Stimulated activated CD4-positive, alpha-beta T cell treated with anti-CD3 and anti-CD28 coated beads, Interleukin-4, amount 100 ng/mL, for 1 hour (primary cell): Measurements from ENCODE around the gene TNFRSF1B.
A peak's percentile ranks its signal among the peaks of the same experiment; 100 is the strongest.

Experiments used
- DNase-seq: peaks from one replicate; pipeline ENCODE4 v3.0.0-alpha.2; 2020

Gene TNFRSF1B

GRCh38 chr1:12176298-12177118 is 9.7 kb downstream of the TNFRSF1B start:
- DNase-seq = no peak

- no peak for DNase-seq
Measured at GRCh38 chr1:12177156-12177998, 10.6 kb downstream of the TNFRSF1B start.

DNA sequence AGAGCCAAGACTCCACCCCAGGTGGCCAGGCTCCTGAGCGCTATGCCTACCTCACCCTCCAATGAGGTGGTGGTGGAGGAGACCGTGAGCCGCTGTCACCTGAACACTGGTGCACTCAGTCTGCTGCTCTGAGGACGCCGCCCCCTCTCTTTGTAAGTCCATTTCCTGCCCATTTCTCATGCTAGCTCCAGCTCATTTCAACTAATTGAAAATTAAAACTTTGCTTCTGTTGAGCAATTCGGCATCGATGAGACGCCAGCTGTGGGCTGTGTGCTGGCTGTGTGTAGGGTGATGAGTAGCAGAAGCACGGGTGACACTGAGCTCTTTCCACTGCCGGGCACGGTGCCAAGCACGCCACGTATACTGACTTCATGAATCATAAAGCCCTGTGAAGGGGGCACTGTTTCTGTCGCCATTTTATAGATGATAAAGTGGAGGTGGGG is 11.2 kb downstream of the TNFRSF1B start:
- DNase-seq = peak; percentile 97

DNA sequence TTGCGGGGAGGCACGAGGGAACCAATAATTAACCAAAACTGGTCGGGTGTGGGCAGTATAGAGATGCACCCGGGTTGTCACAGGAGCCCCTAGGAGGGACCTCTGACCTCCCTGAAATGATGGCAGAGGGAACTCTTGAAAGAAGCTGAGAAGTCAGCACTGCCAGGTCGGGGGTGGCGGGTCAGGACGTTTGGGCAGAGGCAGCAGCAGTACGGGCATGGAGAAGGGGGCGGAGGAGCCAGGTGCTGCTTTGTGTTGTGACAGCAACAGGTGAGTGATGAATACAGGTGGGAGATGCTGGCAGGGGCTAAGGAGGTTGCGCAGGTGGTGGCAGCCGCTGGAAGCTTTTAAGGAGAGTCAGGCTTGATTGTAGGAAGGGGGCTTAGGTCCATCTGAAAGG is 11.7 kb downstream of the TNFRSF1B start:
- DNase-seq = no peak

- peak; percentile 73 for DNase-seq
Measured at GRCh38 chr1:12179111-12179519, 12.3 kb downstream of the TNFRSF1B start.

DNA sequence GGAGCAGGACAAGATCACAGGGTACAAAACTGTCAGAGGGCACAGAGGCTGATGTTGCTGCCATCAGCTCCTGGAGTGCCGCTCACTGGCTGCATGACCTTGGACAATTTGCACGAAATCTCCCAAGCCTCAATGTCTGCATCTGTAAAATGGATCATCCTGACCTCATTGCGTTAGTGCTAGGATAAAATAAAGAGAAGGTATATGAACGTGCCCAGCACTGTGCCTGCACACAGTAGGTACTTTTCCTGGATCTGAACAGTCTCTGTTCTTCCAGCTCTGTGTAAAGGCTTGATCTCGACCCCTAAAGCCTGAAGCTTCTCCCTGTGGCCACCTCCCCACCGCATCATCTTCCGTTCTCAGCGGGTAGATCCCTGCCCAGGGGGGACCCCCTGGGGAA is 12.9 kb downstream of the TNFRSF1B start:
- DNase-seq = no peak

DNA sequence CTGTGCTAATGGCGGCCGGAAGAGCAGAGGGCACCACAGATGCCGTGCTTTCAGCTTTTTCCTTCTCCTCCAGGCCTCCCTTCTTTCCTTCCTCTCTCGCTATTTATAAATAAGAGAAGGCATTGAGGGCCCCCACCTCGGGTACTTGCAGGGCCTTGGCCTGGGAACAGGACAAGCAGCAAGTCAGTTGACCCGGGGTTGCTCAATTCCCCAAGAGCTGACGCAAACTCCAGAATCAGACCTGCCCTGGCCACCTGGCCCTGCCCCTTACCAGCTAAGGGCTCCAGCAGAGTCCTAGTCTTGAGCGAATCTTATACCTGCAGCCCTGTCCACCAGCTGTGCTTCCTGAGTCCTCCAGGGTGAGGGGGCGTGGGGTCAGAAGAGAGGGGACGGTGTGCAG is 13.5 kb downstream of the TNFRSF1B start:
- DNase-seq = no peak

DNA sequence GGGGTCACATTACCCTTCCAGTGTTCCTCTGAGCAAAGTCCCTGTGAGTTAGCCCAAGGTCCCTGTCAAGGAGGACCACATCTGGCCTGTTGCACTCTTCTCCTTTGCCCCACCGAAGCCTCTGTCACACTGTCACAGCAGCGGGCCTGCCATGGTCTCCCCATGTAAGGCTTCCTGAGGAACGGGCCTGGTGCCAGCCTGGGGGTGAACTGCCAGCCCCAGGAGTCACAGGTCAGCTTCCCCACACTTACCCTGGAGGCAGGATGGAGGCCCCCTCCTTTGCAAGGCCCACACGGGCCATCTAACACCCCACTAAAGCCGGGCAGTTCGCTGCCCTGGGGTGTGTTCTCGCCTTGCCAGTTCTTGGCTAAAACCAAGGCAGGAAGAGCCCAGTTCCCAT is 14.1 kb downstream of the TNFRSF1B start:
- no peak for DNase-seq

GRCh38 chr1:12181568-12181967 is 14.8 kb downstream of the TNFRSF1B start:
- no peak for DNase-seq

GRCh38 chr1:12182410-12182984 is 15.7 kb downstream of the TNFRSF1B start:
- no peak for DNase-seq

- no peak for DNase-seq
Measured at GRCh38 chr1:12183095-12183794, 16.5 kb downstream of the TNFRSF1B start.

DNA sequence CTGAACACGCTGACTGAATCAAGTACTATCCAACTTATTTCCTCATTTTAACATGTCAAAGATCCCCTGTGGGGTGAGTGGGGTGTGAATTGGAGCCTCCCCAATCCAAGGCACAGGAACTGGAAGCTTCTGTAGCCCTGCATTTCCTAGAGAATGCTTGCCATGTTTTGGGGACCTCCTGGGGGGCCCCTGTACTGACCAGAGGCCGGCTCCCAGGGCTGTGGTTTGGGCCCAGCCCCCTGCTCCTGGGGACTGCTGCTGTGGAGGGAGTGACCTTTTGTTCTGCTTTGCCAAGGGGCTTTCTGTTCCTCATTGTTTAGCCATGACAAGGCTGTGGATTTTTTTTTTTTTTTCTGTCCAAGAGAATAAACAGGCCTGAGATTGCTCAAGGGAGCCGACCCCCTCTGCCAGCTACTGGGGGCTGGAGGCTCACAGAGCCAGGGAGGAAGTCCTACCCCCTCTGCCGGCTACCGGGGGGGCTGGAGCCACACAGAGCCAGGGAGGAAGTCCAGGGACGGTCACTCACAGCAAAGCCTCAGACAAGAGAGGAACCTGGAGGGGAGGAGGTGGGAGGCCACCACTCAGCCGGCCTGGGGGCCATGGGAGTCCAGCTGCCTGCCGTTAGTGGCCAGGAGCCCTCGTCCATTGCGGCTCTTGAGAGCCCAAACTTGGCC is 17.4 kb downstream of the TNFRSF1B start:
- no peak for DNase-seq

GRCh38 chr1:12185036-12185917 is 18.5 kb downstream of the TNFRSF1B start:
- DNase-seq = no peak

DNA sequence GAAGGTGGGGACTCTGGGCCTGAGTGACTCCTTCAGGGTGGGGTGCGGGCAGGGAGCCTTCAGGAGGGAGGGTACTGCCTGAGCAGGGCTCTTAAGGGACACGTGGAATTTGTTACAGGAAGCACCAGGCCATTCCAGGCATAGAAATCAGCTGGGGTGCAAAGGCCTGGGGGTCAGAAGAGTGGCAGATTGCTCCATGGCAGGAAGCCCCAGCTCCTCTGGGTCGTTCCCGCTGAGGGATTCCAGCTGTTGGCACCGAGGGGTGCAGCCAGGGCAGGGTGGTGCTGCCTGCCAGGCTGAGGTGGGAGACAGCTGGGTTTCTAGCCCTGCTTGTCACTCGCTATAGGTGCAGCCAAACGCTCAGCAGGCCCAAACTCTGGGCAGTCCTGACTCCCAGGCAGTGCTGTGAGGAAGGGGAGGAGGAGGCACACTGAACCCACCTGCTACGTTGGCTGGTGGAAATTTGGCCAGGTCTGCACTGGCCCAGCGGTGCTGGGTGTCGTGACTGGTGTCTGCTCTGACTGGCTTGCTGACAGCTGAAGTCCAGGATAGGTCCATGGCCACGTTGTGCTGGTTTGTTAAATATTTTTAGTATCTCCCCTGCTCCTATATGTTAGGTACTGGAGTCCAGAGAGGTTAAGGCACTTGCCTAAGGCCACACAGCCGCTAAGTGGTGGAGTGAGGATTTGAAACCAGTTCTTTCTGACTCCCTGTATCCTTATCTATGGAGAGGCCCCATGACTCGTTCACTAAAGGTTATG is 19.3 kb downstream of the TNFRSF1B start:
- no peak for DNase-seq

- no peak for DNase-seq
Measured at GRCh38 chr1:12186679-12186985, 19.8 kb downstream of the TNFRSF1B start.

DNA sequence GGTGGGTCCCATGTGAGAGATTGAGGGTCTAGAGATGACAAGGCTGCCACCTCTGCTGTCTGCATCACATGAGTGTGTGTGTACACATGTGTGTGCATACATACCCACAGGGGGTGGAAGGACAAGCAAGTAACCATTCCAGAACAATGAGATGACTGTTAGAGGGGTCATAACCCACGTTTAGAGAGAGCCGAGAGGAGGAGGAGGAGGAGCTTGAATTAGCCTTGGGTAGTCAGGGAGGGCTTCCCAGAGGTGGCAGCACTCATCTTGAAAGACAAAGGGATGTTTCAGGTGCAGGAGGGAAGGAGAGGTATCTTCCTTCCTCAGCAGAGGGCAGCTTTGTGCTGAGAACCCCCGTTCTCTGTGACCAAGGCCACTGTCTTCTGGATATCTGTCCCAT is 21.3 kb downstream of the TNFRSF1B start:
- DNase-seq = no peak

DNA sequence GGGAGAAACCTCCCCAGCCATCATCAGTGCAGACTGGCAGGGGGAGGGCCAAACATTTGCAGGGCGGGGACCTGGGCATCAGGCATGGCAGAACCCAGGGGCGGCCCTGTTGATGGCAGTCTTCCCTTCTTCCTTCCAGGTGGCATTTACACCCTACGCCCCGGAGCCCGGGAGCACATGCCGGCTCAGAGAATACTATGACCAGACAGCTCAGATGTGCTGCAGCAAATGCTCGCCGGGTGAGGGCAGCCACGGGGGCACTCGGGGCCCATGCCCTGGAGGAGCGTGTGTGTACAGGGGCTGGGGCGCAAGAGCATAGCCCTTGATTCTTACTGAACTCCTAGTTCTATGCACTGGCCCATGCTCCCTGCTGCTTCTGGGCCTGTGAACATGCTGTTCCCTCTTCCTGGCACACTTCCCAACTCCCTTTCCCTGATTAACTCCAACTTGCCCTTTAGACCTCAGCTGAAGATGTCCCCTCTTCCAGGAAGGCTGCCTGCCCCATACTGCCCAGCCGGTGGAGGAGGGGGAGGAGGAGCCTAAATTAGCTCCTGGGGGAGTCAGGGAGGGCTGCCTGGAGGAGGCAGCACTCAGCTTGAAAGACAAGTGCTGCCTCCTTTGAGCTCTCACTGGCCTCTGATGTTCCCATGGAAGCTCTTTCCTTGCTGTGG is 22.0 kb downstream of the TNFRSF1B start:
- no peak for DNase-seq

DNA sequence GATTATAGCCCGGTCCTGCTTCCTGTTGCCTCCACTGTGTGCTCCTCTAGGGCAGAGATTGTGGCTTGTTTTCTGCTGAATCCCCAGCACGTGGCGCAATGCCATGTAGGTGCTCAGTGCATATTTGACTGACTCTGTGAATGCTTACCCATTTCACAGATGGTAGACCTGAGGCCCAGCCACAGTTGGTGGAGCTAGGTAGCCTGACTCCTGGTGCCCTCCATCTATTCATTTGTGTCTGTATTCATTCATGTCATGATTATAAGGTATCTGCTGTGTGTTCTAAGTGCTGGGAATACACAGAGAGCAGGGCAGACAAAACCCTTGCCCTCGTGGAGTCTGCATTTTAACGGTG is 22.5 kb downstream of the TNFRSF1B start:
- no peak for DNase-seq

GRCh38 chr1:12191242-12192032 is 24.6 kb downstream of the TNFRSF1B start:
- DNase-seq = no peak
